Stimulated activated CD8-positive, alpha-beta memory T cell treated with anti-CD3 and anti-CD28 coated beads, Interleukin-2, amount 100 ng/mL, for 48 hours (primary cell): ENCODE measurements around the gene SLF2.
A peak's percentile ranks its signal among the peaks of the same experiment; 100 is the strongest.
"Not testable (repeated sequence)": the region's sequence is repeated elsewhere in the genome, so short reads cannot be mapped to it uniquely, and the experiment has no call there.

ENCODE experiments used
- DNase-seq, 2 donors: peaks; one replicate each; pipeline ENCODE4 v3.0.0-alpha.2; 2020; ENCODE audit warnings: low read depth in 2 of 2

The SLF2 gene

GRCh38 chr10:100962351-100963080 is 49.8 kb downstream of the SLF2 start:
- no peak for DNase-seq

GRCh38 chr10:100963826-100964225 is 51.1 kb downstream of the SLF2 start:
- DNase-seq = no peak

DNA sequence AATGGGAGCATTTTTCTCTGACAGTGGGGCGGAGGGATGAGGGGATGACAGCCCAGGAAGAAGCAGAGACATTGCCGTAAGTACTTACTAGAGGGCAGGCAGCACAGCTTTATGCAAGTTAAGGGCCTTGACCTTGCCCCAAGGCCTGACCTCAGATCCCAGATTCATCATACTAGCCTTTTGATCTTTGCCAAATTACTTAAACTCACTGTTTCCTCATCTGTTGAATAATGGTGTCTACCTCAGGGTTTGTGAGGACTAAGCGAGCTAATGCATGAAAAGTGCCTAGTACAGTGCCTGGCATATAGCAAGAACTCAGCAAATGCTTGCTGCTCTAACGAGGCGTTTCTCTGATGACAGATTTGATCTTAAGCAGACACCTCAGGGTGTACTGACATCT is 53.1 kb downstream of the SLF2 start:
- DNase-seq = no peak

GRCh38 chr10:100966887-100967286 is 54.1 kb downstream of the SLF2 start:
- no peak for DNase-seq

GRCh38 chr10:100967332-100967731 is 54.6 kb downstream of the SLF2 start:
- DNase-seq = no peak

DNA sequence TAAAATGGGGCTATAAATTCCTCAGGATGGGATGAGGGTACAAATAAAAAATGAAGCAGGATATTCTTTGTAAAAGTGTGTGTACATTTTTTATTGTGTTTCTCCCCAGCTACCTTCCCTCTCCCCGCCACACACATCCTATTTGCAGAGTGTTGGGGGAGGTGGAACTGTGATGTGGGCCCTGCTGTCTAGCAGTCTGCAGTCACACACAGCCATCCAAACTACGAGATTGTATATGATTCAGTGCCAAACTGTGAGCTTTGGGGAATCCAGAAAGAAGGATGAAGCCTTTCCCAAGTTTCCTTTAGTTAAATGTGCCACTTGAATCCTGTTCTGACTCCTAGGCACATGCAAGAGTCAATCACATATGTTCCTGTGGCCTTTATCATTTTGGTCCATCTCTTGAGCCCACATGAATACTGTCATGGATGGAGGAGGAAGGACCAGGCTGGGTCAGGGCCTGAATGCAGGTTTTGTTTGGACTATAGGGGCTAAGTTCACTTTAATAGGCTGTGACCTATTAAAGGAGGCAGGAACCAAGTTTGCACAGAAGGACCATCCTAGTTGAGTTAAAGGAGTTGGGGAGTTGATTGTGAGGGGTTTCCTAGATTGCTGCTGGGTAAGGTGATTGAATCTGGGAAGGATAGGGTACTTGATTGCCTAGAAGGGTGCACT is 55.4 kb downstream of the SLF2 start:
- no peak for DNase-seq

- DNase-seq = no peak
Observed at GRCh38 chr10:100968863-100969186, 56.1 kb downstream of the SLF2 start.

DNA sequence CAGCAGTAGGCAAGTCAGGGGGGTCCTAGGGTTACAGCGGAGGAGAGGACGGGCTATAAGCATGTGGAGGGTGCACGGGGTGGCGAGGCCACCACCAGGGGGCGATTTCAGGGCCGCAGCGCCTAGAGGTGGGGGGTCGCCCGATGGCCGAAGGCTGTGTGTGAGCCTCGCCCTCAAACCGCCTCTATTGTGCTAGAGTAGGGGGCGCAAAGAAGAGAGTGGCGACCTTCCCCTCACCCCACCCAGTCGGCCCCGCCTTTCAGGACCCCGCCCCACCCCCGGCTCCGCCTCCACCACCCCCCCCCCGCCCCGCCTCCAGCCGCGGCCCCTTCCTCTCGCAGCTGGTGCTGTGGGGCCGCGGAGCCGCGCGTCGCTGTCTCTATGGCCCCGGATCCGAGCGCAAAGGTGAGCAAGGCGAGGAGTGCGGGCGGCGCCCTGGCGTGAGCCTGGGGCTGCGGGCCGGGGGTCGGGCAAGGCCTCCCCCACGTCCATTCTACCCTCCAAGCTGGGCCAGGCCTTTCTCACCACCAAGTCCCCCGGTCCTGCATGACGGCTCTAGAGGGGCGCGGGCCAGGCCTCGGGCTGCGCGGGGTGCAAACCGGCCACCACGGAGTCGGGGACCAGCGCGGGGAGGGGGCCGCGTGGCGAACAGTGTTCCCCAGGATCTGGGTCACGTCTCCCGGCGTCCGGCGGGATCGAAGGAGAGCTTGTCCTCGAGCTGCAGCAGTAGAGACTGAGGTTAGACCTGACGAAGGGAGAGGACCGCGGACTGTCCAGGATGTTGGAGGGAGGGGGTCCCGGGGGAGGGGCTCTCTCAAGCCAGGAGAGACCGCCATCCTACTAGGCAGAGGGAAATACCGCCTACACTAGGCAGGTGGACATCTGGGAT is 56.7 kb downstream of the SLF2 start, which contains the start of gene SEMA4G:
TSS of gene SEMA4G (plus strand) at position 318 of the 889 bp plus-strand sequence. CDS start 3,409 bp downstream, outside the sequence.
- peak; percentile 21 to 28 for DNase-seq

GRCh38 chr10:100970076-100970913 is 57.5 kb downstream of the SLF2 start:
- no peak for DNase-seq

DNA sequence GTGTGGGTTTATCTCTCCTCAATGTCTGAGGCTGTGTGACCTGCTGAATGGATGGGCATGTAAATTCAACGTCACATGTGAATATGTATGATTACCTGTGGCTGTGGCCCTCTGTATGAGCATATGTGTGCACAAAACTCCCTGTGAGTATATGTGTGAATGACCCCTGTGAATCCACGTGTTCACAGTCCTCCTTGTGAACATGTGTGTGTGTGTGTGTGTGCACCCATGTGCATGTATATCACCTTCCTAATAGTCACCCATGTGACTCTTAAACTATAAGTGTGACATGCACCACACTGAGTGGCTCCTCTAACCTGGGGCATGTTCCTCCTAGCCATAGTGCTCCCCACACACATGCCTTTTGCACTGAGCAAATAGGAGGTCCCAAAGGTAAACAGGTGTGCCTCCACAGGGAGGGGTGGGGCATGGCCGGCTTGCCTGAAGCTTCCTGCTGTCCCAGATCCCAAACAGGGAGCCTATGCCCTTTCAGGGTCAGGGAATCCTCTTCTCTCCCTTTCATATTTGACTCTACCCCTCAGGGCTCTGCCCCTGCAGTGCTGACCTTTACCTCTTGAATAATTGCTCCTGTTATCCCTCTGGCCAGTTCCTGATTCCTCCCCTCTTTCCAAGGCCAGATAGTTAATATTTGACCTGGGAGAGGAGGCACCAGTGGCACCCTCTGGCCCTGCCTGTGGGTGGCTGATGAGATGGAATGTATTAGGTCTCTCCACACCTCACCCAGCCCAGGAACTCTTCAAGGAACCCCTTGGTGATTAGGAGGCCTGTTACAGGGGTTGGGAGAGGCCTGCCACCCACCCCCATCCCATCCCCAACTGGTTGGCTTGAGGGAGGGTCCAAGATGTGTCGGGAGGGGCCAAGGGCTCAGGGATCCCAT is 58.4 kb downstream of the SLF2 start:
- DNase-seq = no peak

GRCh38 chr10:100972115-100972903 is 59.5 kb downstream of the SLF2 start:
- DNase-seq = no peak

GRCh38 chr10:100972904-100973535 is 60.3 kb downstream of the SLF2 start:
- DNase-seq = no peak

GRCh38 chr10:100975397-100975796 is 62.6 kb downstream of the SLF2 start:
- DNase-seq = not testable (repeated sequence)

- DNase-seq = no peak
Observed at GRCh38 chr10:100976906-100977305, 64.1 kb downstream of the SLF2 start.

- DNase-seq = no peak
Observed at GRCh38 chr10:100977436-100977835, 64.7 kb downstream of the SLF2 start.

- no peak for DNase-seq
Observed at GRCh38 chr10:100978121-100978900, 65.5 kb downstream of the SLF2 start.

- DNase-seq = no peak
Observed at GRCh38 chr10:100978901-100979195, 66.1 kb downstream of the SLF2 start.

GRCh38 chr10:100979791-100980272 is 67.1 kb downstream of the SLF2 start:
- no peak for DNase-seq
